Prostate gland (tissue), 2 donors: ENCODE results near the gene PDE9A. TPM values are rescaled to one million over a fixed set of nuclear protein-coding genes. Genes with fewer than 3 reads are reported as not detected.

Experiments
- DNase-seq: peaks from one replicate; pipeline ENCODE4 v3.0.0-alpha.2; 2019; ENCODE audit warnings: low spot score
- H3K27ac ChIP-seq, 2 donors: fragments of 200-600 bp; sonication (generic); 2 replicates each; pipeline ENCODE4 v1.5.1; 2017 to 2019
- H3K27me3 ChIP-seq: fragments of 200-600 bp; sonication (generic); replicated peaks from 2 replicates; pipeline ENCODE4 v1.5.1; 2019; ENCODE audit not compliant: insufficient read depth
- H3K36me3 ChIP-seq, 2 donors: fragments of 200-600 bp; sonication (generic); 1 replicate in 1 of 2; 2 replicates in 1 of 2; pipeline versions ENCODE4 v1.5.1 to v1.8.1; 2017 to 2019
- H3K4me1 ChIP-seq: fragments of 200-600 bp; sonication (generic); replicated peaks from 2 replicates; pipeline ENCODE4 v1.5.1; 2019
- H3K4me3 ChIP-seq, 2 donors: fragments of 200-600 bp; sonication (generic); 2 replicates each; pipeline ENCODE4 v1.5.1; 2017 to 2019
- H3K9me3 ChIP-seq: fragments of 200-600 bp; sonication (generic); 2 replicates; pipeline ENCODE4 v1.5.1; 2017
- POLR2A ChIP-seq: fragments of 450-650 bp; IDR thresholded peaks from one replicate; pipeline ENCODE4 v1.6.1; 2016; ENCODE audit warnings: antibody characterized with exemption, mild to moderate bottlenecking
- POLR2AphosphoS5 ChIP-seq: sonication (generic); formaldehyde crosslinking; IDR thresholded peaks from one replicate; pipeline ENCODE4 v1.6.1; 2017; ENCODE audit warnings: antibody characterized with exemption
- WGBS: methylation state at CpG from one replicate; pipeline ENCODE4 v1.1.5; 2018; 5-methylcytosine and 5-hydroxymethylcytosine counted together
- intact Hi-C: fragments of 100-400 bp; cut with DNase I; formaldehyde crosslinking; loops from one replicate; pipeline ENCODE4 v1.14.2; 2022
- total RNA-seq, 2 donors: library from RNA; depleted of rRNA; stranded (reverse); fragments of >200 nt; gene quantifications; one replicate each; pipeline ENCODE4 v1.1.0, GENCODE V29; 2016
- TF ChIP-seq, protein P1 (sequence below), 4 experiments: fragments of 200-600 bp in 2 of 4; fragments of 450-650 bp in 2 of 4; sonication (generic) in 2 of 4; IDR thresholded peaks; 1 replicate in 3 of 4; 2 replicates in 1 of 4; pipeline ENCODE4 v1.5.1; 2016 to 2019; ENCODE audit warnings: antibody characterized with exemption in 4 of 4, mild to moderate bottlenecking in 2 of 4, moderate library complexity in 2 of 4

The PDE9A gene
- total RNA-seq, 2 donors from 2014 or later = 80.0 to 93.6 TPM

DNA sequence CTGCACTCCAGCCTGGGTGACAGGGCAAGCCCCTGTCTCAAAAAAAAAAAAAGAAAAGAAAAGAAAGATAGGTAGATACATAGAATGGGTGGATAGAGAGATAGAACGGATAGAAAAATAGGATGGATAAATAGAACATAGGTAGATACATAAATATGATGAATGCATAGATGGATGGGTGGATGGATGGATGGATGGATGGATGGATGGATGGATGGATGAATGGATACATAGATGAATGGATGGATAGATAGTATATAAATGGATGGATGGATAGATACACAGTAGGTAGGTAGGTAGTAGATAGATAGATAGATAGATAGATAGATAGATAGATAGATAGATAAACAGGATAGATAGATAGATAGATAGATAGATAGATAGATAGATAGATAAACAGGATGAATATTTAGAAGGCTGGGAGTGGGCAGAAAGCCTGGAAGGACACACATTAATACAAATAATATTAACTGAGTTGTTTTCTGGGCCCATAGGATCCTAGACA lies 87.0 kb downstream of the PDE9A start:
- Histone ChIP-seq H3K36me3 (no peaks in the 10 kb centered on the region), H3K4me3 (no peak overlapping the region), H3K27ac (no peak overlapping the region), H3K27me3 (no peaks in the 10 kb centered on the region), H3K9me3 (no peaks in the 10 kb centered on the region), H3K4me1 (no peaks in the 10 kb centered on the region)
- intact Hi-C loops = no loop called here
- no peak for TF ChIP-seq POLR2A
- TF ChIP-seq, protein P1, sequence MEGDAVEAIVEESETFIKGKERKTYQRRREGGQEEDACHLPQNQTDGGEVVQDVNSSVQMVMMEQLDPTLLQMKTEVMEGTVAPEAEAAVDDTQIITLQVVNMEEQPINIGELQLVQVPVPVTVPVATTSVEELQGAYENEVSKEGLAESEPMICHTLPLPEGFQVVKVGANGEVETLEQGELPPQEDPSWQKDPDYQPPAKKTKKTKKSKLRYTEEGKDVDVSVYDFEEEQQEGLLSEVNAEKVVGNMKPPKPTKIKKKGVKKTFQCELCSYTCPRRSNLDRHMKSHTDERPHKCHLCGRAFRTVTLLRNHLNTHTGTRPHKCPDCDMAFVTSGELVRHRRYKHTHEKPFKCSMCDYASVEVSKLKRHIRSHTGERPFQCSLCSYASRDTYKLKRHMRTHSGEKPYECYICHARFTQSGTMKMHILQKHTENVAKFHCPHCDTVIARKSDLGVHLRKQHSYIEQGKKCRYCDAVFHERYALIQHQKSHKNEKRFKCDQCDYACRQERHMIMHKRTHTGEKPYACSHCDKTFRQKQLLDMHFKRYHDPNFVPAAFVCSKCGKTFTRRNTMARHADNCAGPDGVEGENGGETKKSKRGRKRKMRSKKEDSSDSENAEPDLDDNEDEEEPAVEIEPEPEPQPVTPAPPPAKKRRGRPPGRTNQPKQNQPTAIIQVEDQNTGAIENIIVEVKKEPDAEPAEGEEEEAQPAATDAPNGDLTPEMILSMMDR (IDR thresholded peaks at IDR 0.05) = no peak
- no peak for TF ChIP-seq POLR2AphosphoS5
- WGBS = 100% methylated on average over 1 of the region's 1 CpG
- DNase-seq = no peak

DNA sequence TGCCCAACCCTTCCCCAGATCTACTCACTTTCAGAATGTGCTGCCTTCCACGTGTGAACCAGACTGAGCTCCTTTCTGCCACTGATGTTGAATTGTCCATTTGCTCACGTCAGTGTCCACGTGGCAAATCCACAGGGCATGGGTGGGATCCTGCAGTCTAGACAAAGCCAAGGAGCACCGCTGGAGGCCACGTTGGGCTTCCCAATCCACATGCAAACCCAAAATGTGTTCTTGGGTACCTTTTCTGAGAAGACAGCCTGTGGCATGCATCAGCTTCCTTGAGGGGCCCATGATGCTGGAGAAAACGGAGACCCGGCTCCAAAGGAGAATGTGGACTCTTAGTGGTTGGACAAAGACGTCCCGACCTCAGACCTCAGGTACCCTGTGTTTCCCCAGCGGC lies 87.6 kb downstream of the PDE9A start:
- Histone ChIP-seq H3K36me3 (no peaks in the 10 kb centered on the region), H3K4me1 (no peaks in the 10 kb centered on the region), H3K9me3 (no peaks in the 10 kb centered on the region), H3K27me3 (no peaks in the 10 kb centered on the region), H3K27ac (no peak overlapping the region), H3K4me3 (no peak overlapping the region)
- no peak for TF ChIP-seq POLR2A
- TF ChIP-seq POLR2AphosphoS5 = no peak
- TF ChIP-seq, protein P1 (IDR thresholded peaks at IDR 0.05) = no peak
- intact Hi-C loops = no loop called here
- no peak for DNase-seq
- WGBS = 75% methylated on average over 10 of the region's 10 CpGs

DNA sequence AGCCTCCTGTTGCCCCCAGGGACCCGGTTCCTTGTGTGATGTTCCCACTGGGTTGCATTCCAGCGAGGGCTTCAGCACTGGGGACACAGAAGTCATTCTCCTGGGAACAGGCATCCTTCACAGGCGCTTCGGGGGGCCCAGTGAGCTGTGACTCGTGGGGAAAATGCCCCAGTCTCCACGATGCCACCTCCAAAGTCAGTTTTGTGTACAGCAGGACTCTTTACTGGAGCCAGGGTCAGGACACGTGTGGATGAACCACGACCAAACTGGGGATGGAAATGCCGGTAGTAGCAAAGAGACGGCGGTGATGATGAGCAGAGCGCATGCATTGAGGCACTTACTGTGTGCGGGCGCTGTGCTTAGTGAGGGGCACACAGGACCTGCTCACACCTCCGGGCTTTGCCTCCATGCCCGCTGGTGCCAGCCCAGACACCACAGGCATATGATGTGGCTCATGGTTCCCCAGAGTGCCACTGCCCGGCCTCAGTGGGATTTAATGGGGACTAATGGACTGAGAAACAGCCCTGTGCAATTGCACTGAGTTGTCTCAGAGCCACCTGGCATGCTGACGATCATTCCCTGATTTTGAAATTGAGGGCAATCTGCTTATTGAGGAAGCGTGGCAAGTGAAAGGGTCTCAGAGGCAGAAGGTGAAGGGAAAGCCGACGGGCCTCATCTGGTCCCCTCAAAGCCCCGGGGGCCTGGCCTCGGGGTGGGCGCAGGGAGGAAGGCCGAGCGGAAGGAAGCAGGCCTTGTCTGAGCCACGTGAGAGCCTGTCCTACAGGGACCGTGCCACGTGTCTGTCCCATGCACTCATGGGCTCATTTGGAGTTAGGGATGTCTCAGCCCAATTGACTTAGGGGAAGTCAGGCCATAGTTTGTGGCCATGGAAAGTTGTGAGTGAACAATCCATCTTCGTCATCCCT lies 91.4 kb downstream of the PDE9A start:
- 88% methylated on average over 30 of the region's 30 CpGs for WGBS
- Histone ChIP-seq H3K4me1 (no peaks in the 10 kb centered on the region), H3K9me3 (no peaks in the 10 kb centered on the region), H3K27me3 (no peaks in the 10 kb centered on the region), H3K27ac (no peak overlapping the region), H3K36me3 (no peaks in the 10 kb centered on the region), H3K4me3 (no peak overlapping the region)
- TF ChIP-seq POLR2A = no peak
- TF ChIP-seq, protein P1 (IDR thresholded peaks at IDR 0.05) = no peak
- TF ChIP-seq POLR2AphosphoS5 = no peak
- intact Hi-C loops = no loop called here
- no peak for DNase-seq

- WGBS = 82% methylated on average over 22 of the region's 22 CpGs
- Histone ChIP-seq H3K27ac (peak overlapping the region in 1 of 2 donors; percentile 8), H3K27me3 (no peaks in the 10 kb centered on the region), H3K9me3 (no peaks in the 10 kb centered on the region), H3K4me1 (no peaks in the 10 kb centered on the region), H3K36me3 (no peaks in the 10 kb centered on the region), H3K4me3 (no peak overlapping the region)
- DNase-seq = no peak
- intact Hi-C loops = no loop called here
- TF ChIP-seq, protein P1 (IDR thresholded peaks at IDR 0.05) = no peak
- TF ChIP-seq POLR2AphosphoS5 (no peak), POLR2A (no peak)
Measured at GRCh38 chr21:42745511-42746239, 92.3 kb downstream of the PDE9A start.
